Measurements from ENCODE around the gene CAMTA1. TPM values are rescaled to one million over a fixed set of nuclear protein-coding genes. Genes with fewer than 3 reads are reported as not detected.

CAMTA1 gene
- total RNA-seq, 1 donor from 2014 or later: 268 TPM

DNA sequence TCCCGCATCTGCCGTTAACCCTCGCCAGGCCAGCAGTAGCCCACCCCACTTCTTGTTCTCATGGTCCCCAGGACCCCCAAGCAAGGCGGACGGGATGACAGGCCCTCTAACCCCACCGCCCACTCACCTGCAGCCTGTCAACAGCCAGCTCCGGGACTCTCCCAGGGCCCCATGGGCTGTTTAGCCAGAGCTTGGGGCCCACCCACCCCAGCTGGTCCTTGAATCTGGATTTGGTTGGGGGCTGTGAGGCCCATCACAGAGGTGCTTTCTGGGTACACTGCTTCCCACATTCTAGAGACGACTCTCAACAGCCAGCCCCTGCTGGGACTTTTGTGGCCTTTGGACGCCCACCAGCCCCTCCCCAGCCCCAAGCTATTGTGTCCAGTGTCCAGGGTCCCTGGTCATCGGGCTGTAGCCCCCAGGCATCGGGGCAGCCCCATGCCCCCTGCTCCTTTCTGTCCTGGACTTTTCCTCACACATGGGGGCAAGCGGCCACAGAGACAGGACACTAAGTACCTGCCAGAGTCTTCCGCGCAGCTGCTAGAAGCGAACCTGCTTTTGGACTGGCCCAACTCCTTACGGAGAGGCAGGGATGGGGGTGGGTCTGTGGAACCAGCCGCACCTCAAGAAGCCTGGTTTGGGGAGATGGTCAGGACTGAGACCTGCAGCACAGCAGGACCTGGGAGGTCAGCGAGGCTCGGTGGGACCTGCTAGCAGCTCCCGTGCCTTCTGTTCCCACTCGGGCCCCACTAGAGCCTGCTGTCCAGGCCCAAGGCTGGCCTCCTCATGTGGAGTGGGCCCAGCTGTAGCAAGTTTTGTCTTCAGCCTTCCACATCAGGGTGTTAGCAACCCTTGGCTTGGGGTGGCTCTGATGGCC is 777.7 kb downstream of the CAMTA1 start:
- H2AFZ ChIP-seq (replicated peaks): no peak overlapping the region
- Mint-ChIP-seq H3K4me1 (peaks cover 6% of the 10 kb centered on the region), H3K36me3 (no peaks in the 10 kb centered on the region), H3K27me3 (ENCODE audit: insufficient read depth, low read depth) (peaks cover 2% of the 10 kb centered on the region), H3K9me3 (no peaks in the 10 kb centered on the region), H3K27ac (peak overlapping the region; percentile 60), H3K4me3 (no peak overlapping the region)
- no peaks in the 10 kb centered on the region for H3K36me3 ChIP-seq
- H3F3A ChIP-seq (ENCODE audit: low read depth): no peaks in the 10 kb centered on the region
- H3K27ac ChIP-seq: no peak overlapping the region
- no peaks in the 10 kb centered on the region for H3K79me2 ChIP-seq (ENCODE audit: low read depth)
- H3K9ac ChIP-seq: no peak overlapping the region
- no peak overlapping the region for H3K4me2 ChIP-seq
- no peak for TF ChIP-seq EZH2 (IDR thresholded peaks at IDR 0.05)
- no peak for TF ChIP-seq EZH2phosphoT487 (IDR thresholded peaks at IDR 0.05)
- TF ChIP-seq, protein P1, sequence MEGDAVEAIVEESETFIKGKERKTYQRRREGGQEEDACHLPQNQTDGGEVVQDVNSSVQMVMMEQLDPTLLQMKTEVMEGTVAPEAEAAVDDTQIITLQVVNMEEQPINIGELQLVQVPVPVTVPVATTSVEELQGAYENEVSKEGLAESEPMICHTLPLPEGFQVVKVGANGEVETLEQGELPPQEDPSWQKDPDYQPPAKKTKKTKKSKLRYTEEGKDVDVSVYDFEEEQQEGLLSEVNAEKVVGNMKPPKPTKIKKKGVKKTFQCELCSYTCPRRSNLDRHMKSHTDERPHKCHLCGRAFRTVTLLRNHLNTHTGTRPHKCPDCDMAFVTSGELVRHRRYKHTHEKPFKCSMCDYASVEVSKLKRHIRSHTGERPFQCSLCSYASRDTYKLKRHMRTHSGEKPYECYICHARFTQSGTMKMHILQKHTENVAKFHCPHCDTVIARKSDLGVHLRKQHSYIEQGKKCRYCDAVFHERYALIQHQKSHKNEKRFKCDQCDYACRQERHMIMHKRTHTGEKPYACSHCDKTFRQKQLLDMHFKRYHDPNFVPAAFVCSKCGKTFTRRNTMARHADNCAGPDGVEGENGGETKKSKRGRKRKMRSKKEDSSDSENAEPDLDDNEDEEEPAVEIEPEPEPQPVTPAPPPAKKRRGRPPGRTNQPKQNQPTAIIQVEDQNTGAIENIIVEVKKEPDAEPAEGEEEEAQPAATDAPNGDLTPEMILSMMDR (IDR thresholded peaks at IDR 0.05): no peak
- DNase-seq (ENCODE audit: low spot score): no peak
- H3K4me3 ChIP-seq: no peak overlapping the region
- no peaks in the 10 kb centered on the region for H4K20me1 ChIP-seq (ENCODE audit: low read depth)
- peaks cover 5% of the 10 kb centered on the region for H3K4me1 ChIP-seq
- no peaks in the 10 kb centered on the region for H3K9me3 ChIP-seq (ENCODE audit: low read depth)
- no peaks in the 10 kb centered on the region for H3K27me3 ChIP-seq

GRCh38 chr1:7564137-7564536 is 778.9 kb downstream of the CAMTA1 start:
- Histone ChIP-seq H3F3A (ENCODE audit: low read depth) (no peaks in the 10 kb centered on the region), H2AFZ (replicated peaks) (no peak overlapping the region), H3K4me1 (no peaks in the 10 kb centered on the region), H3K27me3 (no peaks in the 10 kb centered on the region), H4K20me1 (ENCODE audit: low read depth) (no peaks in the 10 kb centered on the region), H3K9me3 (ENCODE audit: low read depth) (no peaks in the 10 kb centered on the region), H3K27ac (no peak overlapping the region), H3K79me2 (ENCODE audit: low read depth) (no peaks in the 10 kb centered on the region), H3K4me2 (no peak overlapping the region), H3K36me3 (no peaks in the 10 kb centered on the region), H3K9ac (no peak overlapping the region), H3K4me3 (no peak overlapping the region)
- Mint-ChIP-seq H3K9me3 (no peaks in the 10 kb centered on the region), H3K27me3 (ENCODE audit: insufficient read depth, low read depth) (peaks cover 2% of the 10 kb centered on the region), H3K4me3 (no peak overlapping the region), H3K27ac (no peak overlapping the region), H3K36me3 (no peaks in the 10 kb centered on the region), H3K4me1 (peaks cover 6% of the 10 kb centered on the region)
- DNase-seq (ENCODE audit: low spot score): no peak
- TF ChIP-seq EZH2phosphoT487 (IDR thresholded peaks at IDR 0.05) (no peak), EZH2 (IDR thresholded peaks at IDR 0.05) (no peak)
- TF ChIP-seq, protein P1 (IDR thresholded peaks at IDR 0.05): no peak

GRCh38 chr1:7565099-7565750 is 780.0 kb downstream of the CAMTA1 start:
- Histone ChIP-seq H3F3A (ENCODE audit: low read depth) (no peaks in the 10 kb centered on the region), H3K79me2 (ENCODE audit: low read depth) (no peaks in the 10 kb centered on the region), H3K4me3 (no peak overlapping the region), H3K36me3 (no peaks in the 10 kb centered on the region), H3K27me3 (no peaks in the 10 kb centered on the region), H3K4me2 (no peak overlapping the region), H3K9ac (no peak overlapping the region), H4K20me1 (ENCODE audit: low read depth) (no peaks in the 10 kb centered on the region), H3K9me3 (ENCODE audit: low read depth) (no peaks in the 10 kb centered on the region), H2AFZ (replicated peaks) (no peak overlapping the region), H3K4me1 (no peaks in the 10 kb centered on the region), H3K27ac (no peak overlapping the region)
- TF ChIP-seq, protein P1 (IDR thresholded peaks at IDR 0.05): no peak
- TF ChIP-seq EZH2 (IDR thresholded peaks at IDR 0.05): no peak
- no peak for TF ChIP-seq EZH2phosphoT487 (IDR thresholded peaks at IDR 0.05)
- no peak for DNase-seq (ENCODE audit: low spot score)
- Mint-ChIP-seq H3K27me3 (ENCODE audit: insufficient read depth, low read depth) (peaks cover 2% of the 10 kb centered on the region), H3K9me3 (no peaks in the 10 kb centered on the region), H3K27ac (no peak overlapping the region), H3K4me3 (no peak overlapping the region), H3K36me3 (no peaks in the 10 kb centered on the region), H3K4me1 (peaks cover 6% of the 10 kb centered on the region)

All from neural progenitor cell (in vitro differentiated cells).